Inflammatory macrophage treated with lipopolysaccharide for 1 hour (primary cell): Measurements from ENCODE around the gene MME.
"Not testable (repeated sequence)": the region's sequence is repeated elsewhere in the genome, so short reads cannot be mapped to it uniquely, and the experiment has no call there.

Source experiments
- DNase-seq, 2 donors: peaks; one replicate each; pipeline ENCODE4 v3.0.0-alpha.2; 2020 to 2022

Gene MME

DNA sequence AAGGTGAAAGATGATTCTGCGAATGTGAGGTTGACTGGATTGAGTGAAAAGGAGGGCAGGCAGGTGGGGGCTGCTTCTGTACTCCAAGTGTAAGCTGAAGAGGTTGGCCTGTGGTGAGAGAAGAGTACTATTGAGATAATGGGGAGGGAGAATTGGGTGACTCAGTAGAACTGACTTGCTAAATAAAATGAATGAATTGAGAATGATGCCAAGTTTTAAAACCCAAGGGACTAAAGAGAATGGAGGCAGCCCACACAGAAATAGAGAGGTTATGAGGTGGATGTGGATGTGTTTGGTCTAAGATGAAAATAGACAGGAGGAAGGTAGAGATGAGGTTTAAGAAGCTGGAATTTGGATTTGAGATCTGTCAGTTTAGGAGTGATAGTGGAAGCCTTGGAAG is 5.9 kb downstream of the MME start:
- DNase-seq: no peak

DNA sequence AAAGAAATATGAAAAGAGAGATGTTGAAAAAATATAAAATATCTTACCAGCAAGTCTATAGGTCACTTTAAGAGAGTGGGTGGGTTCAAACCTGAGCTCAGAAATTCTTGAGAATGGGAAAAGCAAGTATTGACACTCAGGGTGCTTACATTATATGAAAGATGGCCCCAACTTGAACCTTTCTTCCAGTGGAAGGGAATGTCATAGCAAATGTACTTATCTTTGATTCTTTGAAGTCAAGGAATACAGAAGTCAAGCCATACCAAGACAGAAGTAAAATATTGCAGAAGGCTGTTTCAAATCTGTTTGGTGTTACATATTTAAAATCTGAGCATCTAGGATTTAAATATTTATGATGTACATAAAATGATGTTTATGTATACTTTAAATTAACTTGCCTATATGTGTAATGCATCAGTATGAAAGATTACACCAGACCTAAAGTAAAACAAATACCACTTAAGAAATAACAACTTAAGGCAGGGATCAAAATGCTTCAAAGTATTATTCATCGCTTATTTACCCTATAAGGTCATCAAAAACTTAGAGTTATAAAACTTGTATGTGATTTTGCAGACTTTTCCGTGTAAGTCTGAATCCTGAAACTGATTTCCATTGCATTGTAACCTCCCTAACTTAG is 8.7 kb downstream of the MME start:
- no peak for DNase-seq

DNA sequence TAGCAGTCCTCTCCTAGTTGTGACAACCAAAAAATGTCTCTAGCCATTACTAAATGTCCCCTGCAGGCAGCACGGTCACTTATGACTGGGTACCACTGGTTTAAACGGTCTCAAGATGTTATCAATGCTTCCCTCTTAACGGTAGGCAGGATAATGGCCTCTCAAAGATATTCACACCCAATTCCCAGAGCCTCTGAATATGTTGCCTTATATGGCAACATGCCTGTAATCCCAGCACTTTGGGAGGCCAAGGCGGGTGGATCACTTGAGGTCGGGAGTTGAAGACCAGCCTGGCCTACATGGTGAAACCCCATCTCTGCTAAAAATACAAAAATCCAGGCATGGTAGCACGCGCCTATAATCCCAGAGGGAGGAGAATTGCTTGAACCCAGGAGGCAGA is 9.4 kb downstream of the MME start:
- no peak for DNase-seq

DNA sequence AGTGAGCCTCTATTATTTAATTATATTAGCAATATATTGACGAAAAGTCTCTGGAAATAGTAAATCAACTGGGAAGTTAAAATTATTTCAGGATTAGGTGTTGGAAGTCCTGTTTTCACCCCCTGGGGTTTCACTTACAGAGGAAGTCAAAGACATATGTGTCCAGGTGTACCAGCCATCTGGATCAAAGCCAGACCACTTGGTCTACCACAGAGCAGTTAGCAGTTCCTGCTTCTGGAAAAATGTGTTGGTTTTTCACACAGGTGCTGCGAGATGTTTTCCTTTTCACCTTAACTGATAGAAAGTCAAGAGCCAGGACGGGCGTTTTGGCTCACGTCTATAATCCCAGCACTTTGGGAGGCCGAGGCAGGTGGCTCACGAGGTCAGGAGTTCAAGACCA is 13.1 kb downstream of the MME start:
- DNase-seq: no peak

DNA sequence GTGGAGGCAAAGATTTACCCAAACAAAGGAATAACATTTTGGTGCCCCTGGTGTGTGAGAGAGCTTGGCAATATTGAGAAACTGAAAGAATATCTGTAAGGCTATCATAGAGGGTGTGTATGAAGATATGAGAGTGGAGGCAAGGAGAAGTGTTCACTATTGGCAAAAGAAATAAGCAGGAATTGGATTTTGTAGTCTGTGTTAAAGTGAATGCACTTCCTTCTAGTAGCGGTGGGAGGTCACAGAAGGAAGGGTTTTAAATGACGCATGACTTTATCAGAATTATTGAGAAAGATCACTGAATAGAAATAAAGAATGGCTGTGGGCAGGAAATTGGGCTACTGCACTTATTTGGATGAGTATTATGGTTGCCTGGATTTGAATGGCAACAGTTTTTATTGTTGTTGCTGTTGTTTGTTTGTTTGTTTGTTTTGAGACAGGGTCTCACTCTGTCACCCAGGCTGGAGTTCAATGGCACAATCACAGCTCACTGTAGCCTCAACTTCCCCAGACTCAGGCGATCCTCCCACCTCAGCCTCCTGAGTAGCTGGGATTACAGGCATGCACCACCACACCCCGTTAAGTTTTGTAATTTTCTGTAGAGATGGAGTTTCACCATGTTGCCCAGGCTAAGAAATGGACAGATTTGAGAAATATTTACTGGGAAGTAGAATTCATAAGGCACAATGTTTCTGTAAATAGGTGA is 16.3 kb downstream of the MME start:
- peak; percentile 11 to 16 for DNase-seq

DNA sequence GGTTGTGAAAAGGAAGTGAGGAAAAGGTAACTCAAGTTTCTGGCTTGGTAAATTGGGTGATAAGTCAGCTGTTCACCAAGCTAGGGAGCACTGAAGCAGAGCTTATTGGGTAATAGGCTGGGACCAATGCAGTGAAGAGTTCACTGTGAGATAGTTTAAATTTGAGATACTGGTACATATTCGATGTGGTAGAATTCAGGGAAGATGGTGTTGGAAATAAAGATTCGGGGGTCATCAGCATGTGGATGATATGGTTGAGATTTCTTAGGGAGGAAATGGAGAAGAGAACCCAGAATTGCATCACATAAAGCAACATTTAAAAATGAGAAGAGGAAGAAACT is 16.9 kb downstream of the MME start:
- DNase-seq: peak in 1 of 2 donors; percentile 26

DNA sequence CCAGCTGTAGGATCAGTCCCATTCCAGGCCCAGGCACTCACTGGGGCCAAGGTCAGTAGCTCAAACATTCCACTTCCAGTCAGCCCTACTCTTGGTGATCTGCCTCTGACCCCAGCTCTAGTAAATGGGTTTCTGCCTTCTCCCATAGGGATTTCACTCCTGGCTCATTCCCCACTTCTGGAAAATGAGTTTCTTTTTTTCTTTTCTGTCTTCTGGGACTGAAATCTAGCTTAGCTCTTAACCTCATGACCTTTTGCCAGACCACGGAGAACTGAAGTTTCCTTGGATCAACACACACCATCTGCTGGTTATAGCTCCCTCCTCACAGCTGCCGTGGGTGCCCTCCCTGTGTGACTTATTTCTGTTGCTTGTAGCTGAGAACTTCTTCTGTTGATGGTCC is 21.3 kb downstream of the MME start:
- DNase-seq: no peak

DNA sequence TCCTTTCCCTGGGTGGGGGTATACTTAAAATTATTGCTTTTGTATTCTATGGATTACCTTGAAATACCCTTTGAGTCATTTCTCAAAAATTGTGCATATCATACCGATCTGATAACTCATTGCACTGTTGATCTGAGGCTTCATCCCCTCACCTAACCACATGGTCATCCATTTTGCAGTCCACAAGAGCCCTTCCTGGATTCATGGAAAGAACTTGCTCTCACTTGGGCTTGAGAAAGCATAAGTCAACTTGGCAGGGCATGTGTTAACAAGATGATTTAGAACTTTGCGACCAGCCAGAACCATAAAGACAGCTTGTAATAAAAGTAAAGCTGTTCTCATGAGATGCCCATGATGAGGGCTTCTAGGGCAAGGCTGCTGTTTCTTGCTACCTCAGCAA is 22.2 kb downstream of the MME start:
- DNase-seq: no peak

DNA sequence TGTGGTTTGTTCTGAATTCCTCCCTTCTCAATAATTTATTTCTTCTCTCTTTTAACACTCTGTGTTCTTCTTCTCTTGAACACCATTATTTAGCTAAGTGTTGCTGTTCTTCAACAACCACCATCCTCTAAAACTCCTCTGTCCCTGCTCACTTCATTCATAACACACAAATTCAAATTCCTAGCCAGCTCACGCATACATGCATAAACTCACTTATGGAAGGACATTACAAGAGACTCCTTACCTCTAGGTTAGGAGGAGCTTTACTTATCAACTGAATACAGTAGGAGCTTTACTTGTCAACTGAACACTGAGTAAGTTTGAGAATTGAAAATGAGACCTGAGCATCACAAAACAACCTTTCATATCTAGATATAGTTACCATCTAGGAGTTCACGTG is 23.6 kb downstream of the MME start:
- no peak for DNase-seq

DNA sequence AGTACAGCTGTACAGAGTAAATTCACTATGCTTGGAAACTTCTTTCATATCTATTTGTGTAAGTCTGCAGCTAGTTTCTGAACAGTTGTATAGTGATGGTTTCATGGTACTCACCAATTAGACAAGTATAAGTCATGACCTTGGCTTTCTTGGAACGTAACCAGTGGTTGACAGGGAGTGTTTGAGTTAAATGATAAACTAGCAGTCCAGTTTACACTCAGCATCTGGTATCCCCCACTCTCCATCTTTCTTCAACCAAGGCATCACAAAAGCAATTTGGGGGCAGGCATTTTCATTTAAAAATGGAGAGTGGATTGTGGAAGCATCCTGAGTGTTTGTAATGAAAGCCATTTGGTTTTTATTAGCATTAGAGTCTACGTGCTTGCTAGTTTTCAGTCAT is 26.0 kb downstream of the MME start:
- DNase-seq: no peak

DNA sequence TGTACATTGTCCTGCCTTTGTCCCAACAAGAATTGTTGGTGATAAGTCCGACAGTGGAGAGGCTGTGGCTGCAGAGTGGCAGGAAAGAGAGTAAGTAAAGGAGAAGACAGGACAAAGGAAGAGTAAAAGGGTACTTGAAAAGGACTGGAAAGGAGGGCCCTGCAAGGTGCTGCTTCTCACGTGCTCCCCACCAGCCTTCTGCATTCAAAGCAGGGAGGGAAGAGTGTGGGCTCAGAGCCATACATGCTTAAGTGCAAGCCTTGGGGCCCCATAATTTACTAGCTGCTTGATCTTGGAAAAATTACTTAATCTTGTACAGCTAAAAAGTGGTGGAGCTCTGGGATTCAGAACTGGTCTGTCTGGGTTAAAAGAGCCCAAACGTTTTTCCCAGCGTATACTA is 29.9 kb downstream of the MME start:
- no peak for DNase-seq

DNA sequence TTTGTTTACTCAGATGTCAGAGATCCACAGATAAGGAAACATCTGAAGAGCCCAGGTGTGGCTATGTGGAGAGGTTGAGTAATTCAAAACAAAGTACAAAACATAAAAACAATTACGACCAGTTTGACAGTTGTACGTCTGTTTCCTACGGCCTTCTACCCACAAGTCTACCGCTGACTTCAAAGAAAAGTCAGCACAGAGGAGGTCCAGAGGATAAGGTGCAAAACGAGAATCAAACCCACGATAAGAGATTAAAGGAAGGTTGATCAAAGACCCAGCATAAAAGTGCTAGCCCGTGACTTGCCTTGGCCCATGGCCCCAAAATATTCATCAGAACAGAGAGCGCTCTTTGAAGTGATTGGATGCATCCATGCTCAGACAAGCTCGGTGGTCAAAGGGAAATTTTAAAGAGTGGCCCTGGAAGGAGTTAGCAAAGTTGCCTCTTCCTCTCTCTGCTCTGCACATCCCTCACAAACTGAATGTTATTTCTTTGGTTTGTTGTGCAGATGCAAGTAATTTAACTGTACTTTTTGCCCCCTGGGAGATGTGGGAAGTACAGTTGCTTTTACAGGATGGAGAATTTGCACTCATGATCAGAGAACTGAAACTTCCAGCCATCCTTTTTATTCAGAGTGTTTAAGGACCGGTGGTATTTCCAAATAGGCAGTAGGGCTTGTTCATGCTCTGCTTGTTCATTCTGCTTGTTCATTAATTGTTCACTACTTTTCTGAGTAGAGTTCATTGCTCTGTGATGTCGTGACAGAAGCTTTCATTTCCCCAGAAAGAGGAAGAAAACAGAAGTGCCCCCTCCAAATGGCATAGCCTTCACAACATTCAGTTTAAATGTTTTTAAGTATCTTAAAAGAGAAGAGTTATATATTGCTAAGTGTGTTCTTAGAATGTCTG is 31.1 kb downstream of the MME start:
- no peak for DNase-seq

DNA sequence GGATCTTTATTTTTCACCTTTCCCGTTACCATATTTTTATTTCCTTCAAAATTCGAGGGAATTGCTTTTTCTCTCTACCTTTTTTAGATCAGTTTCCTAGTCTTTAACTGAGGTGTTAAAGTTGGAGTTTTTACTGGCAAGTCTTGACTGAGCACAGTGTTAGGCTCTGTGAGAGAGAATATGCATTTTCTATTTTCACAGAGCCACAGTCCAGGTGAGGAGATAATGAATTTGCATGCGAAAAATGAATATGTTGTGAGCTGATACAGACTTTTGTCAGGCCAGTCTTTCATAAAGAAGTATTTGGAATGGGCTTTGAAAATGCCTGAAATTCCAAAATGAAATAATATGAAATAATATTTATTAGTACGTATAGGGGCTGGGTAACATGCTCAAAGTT is 31.9 kb downstream of the MME start:
- DNase-seq: no peak

DNA sequence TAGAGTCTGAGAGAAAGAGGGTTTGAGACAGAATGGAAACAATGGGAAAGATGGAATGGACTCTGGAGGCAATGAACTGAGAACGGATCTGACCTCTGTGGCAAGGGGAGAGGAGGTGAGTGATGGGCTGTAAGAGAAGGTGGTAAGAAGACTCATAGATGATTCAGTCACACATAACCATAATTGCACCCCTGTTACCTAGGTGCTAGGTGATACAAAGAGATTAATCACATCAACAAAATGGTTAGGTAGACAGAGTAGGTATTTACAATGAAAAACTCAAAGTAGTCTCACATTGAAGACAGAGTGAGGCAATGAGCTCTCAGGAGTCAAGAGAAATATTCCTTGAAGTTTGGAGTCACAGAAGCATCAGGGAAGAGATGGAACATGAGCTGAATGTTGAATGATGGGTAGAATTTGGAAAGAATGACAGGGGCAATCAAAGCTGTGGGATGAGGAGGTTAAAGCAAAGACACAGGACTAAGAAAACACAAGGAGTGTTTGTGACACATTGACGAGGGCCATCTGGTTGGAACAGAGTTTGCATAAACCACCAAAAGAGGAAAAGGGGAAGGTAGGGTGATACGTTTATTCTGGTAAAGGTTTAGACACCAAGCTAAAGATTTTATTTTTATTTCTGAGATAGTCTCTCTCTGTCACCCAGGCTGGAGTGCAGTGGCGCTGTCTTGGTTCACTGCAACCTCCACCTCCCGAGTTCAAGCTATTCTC is 32.7 kb downstream of the MME start:
- no peak for DNase-seq

DNA sequence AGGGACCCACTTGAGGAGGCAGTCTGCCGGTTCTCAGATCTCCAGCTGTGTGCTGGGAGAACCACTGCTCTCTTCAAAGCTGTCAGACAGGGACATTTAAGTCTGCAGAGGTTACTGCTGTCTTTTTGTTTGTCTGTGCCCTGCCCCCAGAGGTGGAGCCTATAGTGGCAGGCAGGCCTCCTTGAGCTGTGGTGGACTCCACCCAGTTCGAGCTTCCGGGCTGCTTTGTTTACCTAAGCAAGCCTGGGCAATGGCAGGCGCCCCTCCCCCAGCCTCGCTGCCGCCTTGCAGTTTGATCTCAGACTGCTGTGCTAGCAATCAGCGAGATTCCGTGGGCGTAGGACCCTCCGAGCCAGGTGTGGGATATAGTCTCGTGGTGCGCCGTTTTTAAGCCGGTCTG is 44.6 kb downstream of the MME start:
- DNase-seq: not testable (repeated sequence)

DNA sequence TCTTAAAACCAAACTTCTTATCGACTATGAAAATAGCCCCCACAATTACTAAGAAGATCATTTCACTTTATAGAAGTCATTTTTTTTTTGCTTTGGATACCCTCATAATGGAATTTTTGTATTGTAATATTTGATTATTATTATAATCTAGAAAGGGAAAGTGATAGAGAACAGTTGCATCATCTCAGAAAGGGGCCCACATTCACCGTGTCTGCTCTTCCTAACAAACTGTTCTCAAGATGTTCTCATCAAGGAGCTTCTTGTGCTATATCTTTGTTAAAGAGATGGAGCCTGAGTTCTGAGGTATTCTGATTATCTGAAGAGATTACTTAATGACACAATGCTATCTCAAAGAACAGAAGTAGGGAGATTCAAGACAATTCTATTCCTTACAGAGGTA is 49.3 kb downstream of the MME start:
- DNase-seq: no peak

DNA sequence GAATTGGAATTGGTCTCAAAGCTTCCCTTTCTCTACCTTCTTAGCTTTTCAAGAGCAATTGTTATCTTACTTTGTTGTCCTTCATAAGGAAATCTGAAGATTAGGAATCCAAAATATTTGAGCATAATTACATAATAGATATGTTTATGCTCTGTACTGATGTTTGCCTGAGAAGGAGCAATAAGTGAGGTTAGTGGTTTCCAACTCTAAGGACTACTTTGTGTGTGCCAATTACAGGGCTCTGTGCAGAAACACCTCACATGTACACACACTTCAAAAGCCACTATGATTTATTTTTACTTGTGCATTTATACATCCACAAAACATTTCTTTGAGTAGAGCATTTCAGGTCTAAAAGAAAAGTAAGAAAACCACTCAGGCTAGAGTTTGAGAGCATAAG is 49.9 kb downstream of the MME start:
- DNase-seq: no peak

DNA sequence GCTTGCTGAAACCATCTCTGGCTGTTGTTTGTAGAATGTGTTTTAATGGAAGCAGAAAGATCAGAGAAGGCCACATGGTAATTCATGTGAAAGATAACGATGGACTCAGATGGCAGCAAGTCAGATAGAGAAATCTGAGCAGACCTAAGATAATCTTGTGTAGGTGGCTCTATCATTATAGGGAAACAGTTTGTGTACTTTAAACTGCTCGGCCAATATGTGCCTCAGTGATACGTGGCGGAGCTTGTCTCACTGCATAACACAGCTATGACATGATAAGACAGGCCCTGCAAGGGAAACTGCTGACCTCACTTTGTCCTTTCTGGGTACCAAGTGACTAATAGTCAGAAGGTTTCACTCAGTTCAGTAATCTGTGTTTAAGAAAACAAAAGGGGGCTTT is 51.0 kb downstream of the MME start:
- peak; percentile 2 to 12 for DNase-seq

DNA sequence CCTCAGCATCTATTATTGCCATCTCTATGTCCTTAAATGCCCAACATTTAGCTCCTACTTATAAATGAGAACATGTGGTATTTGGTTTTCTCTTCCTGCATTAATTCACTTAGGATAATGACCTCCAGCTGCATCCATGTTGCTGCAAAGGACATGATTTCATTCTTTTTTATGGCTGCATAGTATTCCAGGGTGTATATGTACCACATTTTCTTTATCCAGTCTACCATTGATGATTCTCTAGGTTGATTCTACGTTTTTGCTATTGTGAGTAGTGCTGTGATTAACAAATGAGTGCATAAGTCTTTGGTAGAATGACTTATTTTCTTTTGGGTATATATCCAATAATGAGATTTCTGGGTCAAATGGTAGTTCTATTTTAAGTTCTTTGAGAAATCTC is 54.2 kb downstream of the MME start:
- not testable (repeated sequence) for DNase-seq

DNA sequence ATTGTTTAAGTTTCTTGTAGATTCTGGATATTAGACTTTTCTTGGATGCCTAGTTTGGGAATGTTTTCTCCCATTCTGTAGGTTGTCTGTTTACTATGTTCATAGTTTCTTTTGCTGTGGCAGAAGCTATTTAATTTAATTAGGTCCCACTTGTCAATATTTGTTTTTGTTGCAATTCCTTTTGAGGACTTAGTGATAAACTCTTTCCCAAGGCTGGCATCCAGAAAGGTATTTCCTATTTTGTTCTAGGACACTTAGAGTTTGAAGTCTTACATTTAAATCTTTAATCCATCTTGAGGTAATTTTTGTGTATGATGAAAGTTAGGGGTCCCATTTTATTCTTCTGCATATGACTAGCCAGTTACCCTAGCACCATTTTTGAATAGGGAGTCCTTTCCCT is 54.9 kb downstream of the MME start:
- no peak for DNase-seq

DNA sequence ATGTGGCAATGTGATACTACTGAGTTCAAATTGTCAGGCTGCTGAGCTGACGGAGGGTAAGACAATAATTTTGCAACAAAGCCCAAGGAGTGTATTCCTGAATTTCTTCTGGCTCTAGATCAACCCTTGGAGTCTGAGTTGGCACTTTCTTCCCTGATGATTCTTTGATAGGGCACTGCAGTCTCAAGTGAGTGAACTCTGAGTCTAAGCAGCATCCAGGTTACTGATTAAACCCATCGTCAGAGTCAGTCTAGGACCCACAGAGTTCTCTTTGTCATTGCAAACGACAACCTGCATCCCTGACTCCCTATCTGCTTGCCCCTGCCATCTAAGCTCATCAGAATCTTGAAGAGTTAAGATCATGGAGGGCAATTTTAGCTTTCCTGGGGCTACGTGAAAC is 58.6 kb downstream of the MME start:
- no peak for DNase-seq

DNA sequence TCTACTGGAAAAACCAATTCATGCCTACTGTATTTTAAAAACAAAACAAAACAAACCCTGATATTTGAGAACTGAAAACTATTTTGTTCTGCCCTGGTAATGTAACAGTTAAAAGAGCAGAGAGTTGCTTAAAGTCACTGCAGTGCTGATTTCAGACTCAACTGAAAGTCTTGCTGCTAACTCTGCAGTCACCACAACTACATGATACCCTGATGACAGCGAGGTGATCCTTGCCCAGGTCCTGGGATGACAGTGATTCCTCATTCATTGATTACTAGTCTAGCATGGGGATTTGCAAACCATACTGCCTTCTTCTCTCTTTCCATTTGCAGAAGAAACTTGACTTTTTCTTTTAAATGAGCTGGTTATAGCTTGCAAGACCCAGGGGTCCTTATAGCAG is 67.5 kb downstream of the MME start:
- DNase-seq: no peak

DNA sequence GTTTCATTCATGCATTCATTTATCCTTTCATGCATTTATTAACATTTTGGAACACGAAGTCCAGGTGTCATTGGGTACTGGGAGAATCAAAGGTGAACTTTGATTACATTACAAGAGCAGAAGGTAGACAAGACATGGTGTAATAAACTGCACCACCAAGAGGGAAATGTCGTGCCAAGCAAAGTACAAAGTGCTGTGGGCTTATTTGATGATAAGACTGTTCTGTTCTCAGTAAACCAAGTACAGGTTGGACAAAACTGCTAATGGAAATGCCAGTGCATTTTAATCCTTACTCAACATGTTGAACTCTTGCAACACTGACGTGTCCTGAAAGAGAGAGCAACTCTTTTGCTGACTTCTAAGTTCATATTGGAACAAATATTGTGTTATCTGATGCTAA is 69.4 kb downstream of the MME start:
- no peak for DNase-seq
